SK-N-MC (cell line): ENCODE data around the gene NAT16.

ENCODE experiments used
- EZH2 ChIP-seq: fragments of 200-600 bp; sonication (generic); IDR thresholded peaks from one replicate; pipeline ENCODE4 v1.6.1; 2017; ENCODE audit warnings: antibody characterized with exemption
- FOXP2 ChIP-seq: optimal IDR thresholded peaks from 2 replicates; pipeline ENCODE3; 2011; ENCODE audit warnings: mild to moderate bottlenecking, moderate library complexity; ENCODE audit not compliant: insufficient read depth; ENCODE audit errors: extremely low read length, control extremely low read depth
- POLR2AphosphoS5 ChIP-seq: IDR thresholded peaks from 2 replicates; pipeline ENCODE4 v1.6.1; 2012; ENCODE audit warnings: mild to moderate bottlenecking, low read depth, low read length, borderline replicate concordance

DNA sequence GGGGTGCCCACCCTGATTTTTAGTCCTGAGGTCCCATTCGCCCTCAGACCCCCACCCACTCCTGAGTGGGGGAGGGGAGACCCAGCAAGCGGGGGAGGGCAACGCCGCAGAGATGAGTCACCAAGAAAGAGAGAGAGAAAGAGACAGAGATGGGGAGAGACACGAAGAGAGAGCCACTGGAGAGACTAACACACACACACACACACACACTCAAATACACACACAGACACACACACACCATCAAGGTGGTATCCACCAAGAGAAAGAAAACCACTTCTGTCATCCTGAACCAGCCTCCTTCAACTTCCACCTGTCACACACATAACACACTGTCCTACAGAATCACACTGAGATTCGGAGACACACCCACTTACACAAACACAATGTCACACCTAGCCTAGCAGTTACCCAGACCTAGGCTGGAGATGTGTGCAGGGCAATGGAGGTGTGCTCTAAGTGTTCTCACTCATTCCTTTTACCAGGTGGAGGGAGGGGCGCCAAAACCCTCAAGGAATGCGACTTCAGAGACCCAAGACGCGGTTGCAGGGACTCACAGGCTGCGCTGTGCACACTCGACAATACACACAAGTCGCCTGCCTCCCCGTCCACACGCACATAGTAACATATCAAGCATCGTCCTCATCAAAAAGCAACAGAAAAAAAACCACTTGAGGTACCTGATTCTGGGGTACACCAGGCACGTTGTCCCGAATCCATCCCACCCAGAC, 10.8 kb downstream of the NAT16 start:
- TF ChIP-seq POLR2AphosphoS5 (no peak), EZH2 (no peak), FOXP2 (no peak)
